Heart right ventricle (tissue), 16 donors: ENCODE data around the gene IL10. TPM values are rescaled to one million over a fixed set of nuclear protein-coding genes. Genes with fewer than 3 reads are reported as not detected.

Experiments used
- ATAC-seq, 8 donors: fragments of 200-7000 bp; cut with Tn5 transposase; one replicate each; pipeline ENCODE4 v1.9.1; 2020; ENCODE audit warnings: mild to moderate bottlenecking in 8 of 8, moderate library complexity in 8 of 8, moderate number of reproducible peaks in 1 of 8
- DNase-seq, 2 donors: peaks; one replicate each; pipeline ENCODE4 v3.0.0-alpha.2; 2020
- H3K27ac ChIP-seq, 10 donors: fragments of 200-600 bp; sonication (generic) in 2 of 10; one replicate each; pipeline versions ENCODE4 v1.5.0 to v1.8.0; 2020 to 2022; ENCODE audit warnings: mild to moderate bottlenecking in 3 of 10
- H3K27me3 ChIP-seq, 7 donors: fragments of 200-600 bp; one replicate each; pipeline ENCODE4 v1.8.0; 2021 to 2022; ENCODE audit warnings: mild to moderate bottlenecking in 2 of 7
- H3K36me3 ChIP-seq, 9 donors: fragments of 200-600 bp; sonication (generic) in 1 of 9; one replicate each; pipeline versions ENCODE4 v1.5.0 to v1.8.0; 2020 to 2022; ENCODE audit warnings: mild to moderate bottlenecking in 2 of 9
- H3K4me1 ChIP-seq, 9 donors: fragments of 200-600 bp; sonication (generic) in 1 of 9; one replicate each; pipeline versions ENCODE4 v1.5.0 to v1.8.0; 2020 to 2022; ENCODE audit warnings: mild to moderate bottlenecking in 4 of 9
- H3K4me3 ChIP-seq, 10 donors: fragments of 200-600 bp; sonication (generic) in 2 of 10; one replicate each; pipeline versions ENCODE4 v1.5.0 to v1.8.0; 2020 to 2022; ENCODE audit warnings: mild to moderate bottlenecking in 7 of 10, moderate library complexity in 2 of 10
- H3K9me3 ChIP-seq, 11 donors: fragments of 200-600 bp in 10 of 11; sonication (generic) in 2 of 11; one replicate each; pipeline versions ENCODE4 v1.5.0 to v1.8.0; 2013 to 2022; ENCODE audit warnings: mild to moderate bottlenecking in 2 of 11, control low read depth in 1 of 11, moderate library complexity in 1 of 11
- CTCF ChIP-seq, 9 donors: fragments of 200-600 bp; sonication (generic) in 2 of 9; IDR thresholded peaks; one replicate each; pipeline versions ENCODE4 v1.5.0 to v1.8.0; 2021 to 2022; ENCODE audit warnings: antibody characterized with exemption in 9 of 9, mild to moderate bottlenecking in 5 of 9, moderate library complexity in 1 of 9
- WGBS, 2 donors: extraction: QIAGEN DNeasy Blood & Tissue Kit; methylation state at CpG; one replicate each; pipeline ENCODE4 v1.1.7; 2013; ENCODE audit warnings: inconsistent platforms in 1 of 2; 5-methylcytosine and 5-hydroxymethylcytosine counted together
- intact Hi-C, 10 donors: fragments of 100-400 bp; cut with DNase I; formaldehyde crosslinking; loops; one replicate each; pipeline versions ENCODE4 v1.11.1 to v1.14.2; 2022
- polyA plus RNA-seq, 2 donors: library from polyadenylated mRNA; stranded (reverse); fragments of 200-250 nt; gene quantifications; one replicate each; pipeline ENCODE4 v1.2.3, GENCODE V29; 2013
- total RNA-seq, 10 donors: library from RNA; stranded (reverse); fragmentation: NEBNext Ultra II Directional in 3 of 10; extraction: Animal tissue kit (Norgen Biotek cat#: 25700) in 3 of 10; gene quantifications; one replicate each; pipeline versions ENCODE4 v1.2.1 to v1.2.4, GENCODE V29; 2021 to 2023
- donor health status: Arrhythmogenic right ventricular cardiomyopathy.
- donor health status: ischemic (EF 13 %, LVEDD 7.1; RV severe dilation, severe dysfunction).
- donor health status: healthy with polysubstance abuse.
- donor health status: DM: no; HTN: yes; CAD: no.
- donor health status: DM: no; HTN: no; CAD: no.
- donor health status: ischemic (EF 25% LVEDD 6.9; RV normal size, moderate dysfunction).
- donor health status: ischemic (EF 25% LVEDD 5.7; RV mildly dilated, moderate dysfunction).
- donor health status: healthy.
- donor health status: DM: yes; HTN: yes; CAD: no.
- donor health status: Ischemic cardiomyopathy.
- donor health status: ischemic (EF 35%, LVEDD 5.7; RV mildly dilated, moderate dysfunction).
- donor health status: nonischemic (EF 11% LVEDD 7.7; RV severe dilation, severe dysfunction).
- donor health status: DM: yes; HTN: yes; CAD: no.
- donor health status: PGD.
- donor health status: ischemic (EF 29% LVEDD 5.4; RV normal size, mild dysfunction).
- donor health status: nonischemic (EF 23%, LVEDD 6.1; RV moderate dilation, normal function).

Gene IL10
- total and polyA plus RNA-seq, 12 donors: 0.25 to 2.6 (median 0.78) TPM; not detected in 2

- H3K36me3 ChIP-seq: no peaks in the 10 kb centered on the region
- no peak for TF ChIP-seq CTCF (IDR thresholded peaks at IDR 0.05)
- DNase-seq (no peak), ATAC-seq (no peak)
- WGBS, 2 donors: 91 to 94% methylated on average over 3 of the region's 3 CpGs
- no peak overlapping the region for H3K27ac ChIP-seq
- H3K4me1 ChIP-seq: peaks cover 0 to 25% (median 0%) of the 10 kb centered on the region in 9 donors
- H3K9me3 ChIP-seq: no peaks in the 10 kb centered on the region
- no peaks in the 10 kb centered on the region for H3K27me3 ChIP-seq
- H3K4me3 ChIP-seq: no peak overlapping the region
- intact Hi-C loops: no loop called here
Observed at GRCh38 chr1:206788487-206789050, 16.3 kb upstream of the IL10 start.

GRCh38 chr1:206787891-206788290 lies 15.6 kb upstream of the IL10 start:
- H3K4me1 ChIP-seq: peaks cover 0 to 25% (median 0%) of the 10 kb centered on the region in 9 donors
- no peak overlapping the region for H3K4me3 ChIP-seq
- no peak for TF ChIP-seq CTCF (IDR thresholded peaks at IDR 0.05)
- no peaks in the 10 kb centered on the region for H3K9me3 ChIP-seq
- ATAC-seq (no peak), DNase-seq (no peak)
- 81 to 87% methylated on average over 5 of the region's 5 CpGs for WGBS, 2 donors
- H3K27ac ChIP-seq: no peak overlapping the region
- intact Hi-C loops: no loop called here
- no peaks in the 10 kb centered on the region for H3K27me3 ChIP-seq
- H3K36me3 ChIP-seq: no peaks in the 10 kb centered on the region

- Histone ChIP-seq H3K27me3 (no peaks in the 10 kb centered on the region), H3K27ac (no peak overlapping the region), H3K36me3 (no peaks in the 10 kb centered on the region), H3K4me1 (peaks cover 0 to 23% (median 0%) of the 10 kb centered on the region in 9 donors), H3K9me3 (no peaks in the 10 kb centered on the region), H3K4me3 (no peak overlapping the region)
- intact Hi-C loops: no loop called here
- no peak for TF ChIP-seq CTCF (IDR thresholded peaks at IDR 0.05)
- no peak for DNase-seq
- no peak for ATAC-seq
- WGBS, 2 donors: 82 to 87% methylated on average over 5 of the region's 5 CpGs
Observed at GRCh38 chr1:206786212-206786886, 14.1 kb upstream of the IL10 start.

GRCh38 chr1:206785182-206785765 lies 13.0 kb upstream of the IL10 start:
- Histone ChIP-seq H3K4me3 (no peak overlapping the region), H3K4me1 (peaks cover 0 to 23% (median 0%) of the 10 kb centered on the region in 9 donors), H3K36me3 (no peaks in the 10 kb centered on the region), H3K9me3 (no peaks in the 10 kb centered on the region), H3K27ac (peak overlapping the region in 1 of 10 donors; percentile 47), H3K27me3 (no peaks in the 10 kb centered on the region)
- WGBS, 2 donors: 77 to 89% methylated on average over 4 of the region's 4 CpGs
- ATAC-seq (no peak), DNase-seq (no peak)
- intact Hi-C loops: no loop called here
- TF ChIP-seq CTCF (IDR thresholded peaks at IDR 0.05): no peak
